PC-3 (cell line): ENCODE data around the gene NDUFS7. TPM values are rescaled to one million over a fixed set of nuclear protein-coding genes. Genes with fewer than 3 reads are reported as not detected.

Experiments
- ATAC-seq: fragments of 200-7000 bp; cut with Tn5 transposase; 2 replicates; pipeline ENCODE4 v1.9.1; 2020; ENCODE audit warnings: mild to moderate bottlenecking, moderate library complexity
- BruUV-seq: library from RNA; stranded (reverse); fragments of 400-500 nt; replicated peaks from 2 replicates; lab custom pipeline; 2021; lab: Mats Ljungman, UMichigan
- CTCF ChIA-PET: fragments of 300-600 bp; sonication (Branson Sonifier 250); formaldehyde crosslinking; loops from one replicate; lab custom pipeline; 2022; ENCODE audit warnings: antibody characterized with exemption; lab: Charles Lee
- POLR2A ChIA-PET: fragments of 300-600 bp; sonication (Branson Sonifier 250); formaldehyde crosslinking; loops from one replicate; lab custom pipeline; 2022; ENCODE audit warnings: antibody characterized with exemption; ENCODE audit not compliant: unreplicated experiment; lab: Charles Lee
- DNase-seq: peaks from one replicate; pipeline ENCODE4 v3.0.0-alpha.2; 2015
- H2AFZ ChIP-seq: fragments of 300-600 bp; sonication (generic); 2 replicates; pipeline ENCODE4 v1.6.0; 2016; ENCODE audit warnings: antibody characterized with exemption, low read length
- H3F3A ChIP-seq: fragments of 300-600 bp; sonication (generic); one replicate; pipeline ENCODE4 v1.6.0; 2017; ENCODE audit warnings: antibody characterized with exemption, low read length, control low read depth, mild to moderate bottlenecking; ENCODE audit not compliant: unreplicated experiment
- H3K27ac ChIP-seq: fragments of 300-600 bp; sonication (generic); 2 replicates; pipeline ENCODE4 v1.5.1; 2016; ENCODE audit warnings: mild to moderate bottlenecking, low read length
- H3K27me3 ChIP-seq: fragments of 300-600 bp; sonication (generic); 2 replicates; pipeline ENCODE4 v1.6.1; 2016; ENCODE audit warnings: low read length, mixed read lengths
- H3K36me3 ChIP-seq: fragments of 300-600 bp; sonication (generic); 2 replicates; pipeline ENCODE4 v1.6.1; 2016; ENCODE audit warnings: low read depth, mixed run types, low read length, mixed read lengths
- H3K4me1 ChIP-seq: fragments of 300-600 bp; sonication (generic); 2 replicates; pipeline ENCODE4 v1.5.1; 2016; ENCODE audit warnings: low read length; ENCODE audit not compliant: insufficient read depth
- H3K4me2 ChIP-seq: fragments of 300-600 bp; sonication (generic); 2 replicates; pipeline ENCODE4 v1.6.0; 2016; ENCODE audit warnings: low read length
- H3K4me3 ChIP-seq: fragments of 300-600 bp; sonication (generic); 2 replicates; pipeline ENCODE4 v1.5.1; 2016; ENCODE audit warnings: mild to moderate bottlenecking, low read length, mixed read lengths
- H3K79me2 ChIP-seq: fragments of 300-600 bp; sonication (generic); 2 replicates; pipeline ENCODE4 v1.6.1; 2017; ENCODE audit warnings: low read length, mixed read lengths
- H3K9ac ChIP-seq: fragments of 300-600 bp; sonication (generic); 2 replicates; pipeline ENCODE4 v1.6.0; 2016; ENCODE audit warnings: mild to moderate bottlenecking, low read length
- H3K9me2 ChIP-seq: fragments of 300-600 bp; sonication (generic); replicated peaks from 2 replicates; pipeline ENCODE4 v1.6.1; 2016; ENCODE audit warnings: mixed run types, low read length, mixed read lengths
- H3K9me3 ChIP-seq: fragments of 300-600 bp; sonication (generic); 2 replicates; pipeline ENCODE4 v1.6.1; 2016; ENCODE audit warnings: low read length, mixed read lengths
- H4K20me1 ChIP-seq: fragments of 300-600 bp; sonication (generic); 2 replicates; pipeline ENCODE4 v1.6.1; 2016; ENCODE audit warnings: low read length, mixed read lengths
- CTCF ChIP-seq: fragments of 300-600 bp; sonication (generic); conservative IDR thresholded peaks from 2 replicates; pipeline ENCODE4 v1.5.1; 2017; ENCODE audit warnings: antibody characterized with exemption, low read depth, mild to moderate bottlenecking, low read length
- EZH2 ChIP-seq: fragments of 300-600 bp; sonication (generic); IDR thresholded peaks from one replicate; pipeline ENCODE4 v1.6.1; 2017; ENCODE audit warnings: antibody characterized with exemption, mild to moderate bottlenecking, low read length; ENCODE audit not compliant: unreplicated experiment
- EZH2phosphoT487 ChIP-seq: fragments of 300-600 bp; sonication (generic); IDR thresholded peaks from 2 replicates; pipeline ENCODE4 v1.6.1; 2018; ENCODE audit warnings: mild to moderate bottlenecking, antibody characterized with exemption, low read length, borderline replicate concordance
- intact Hi-C: fragments of 100-400 bp; cut with micrococcal nuclease; formaldehyde crosslinking; loops from 2 replicates; pipeline ENCODE4 v1.9.0; 2023
- total RNA-seq: library from RNA; depleted of rRNA; stranded (reverse); fragments of >200 nt; gene quantifications from 2 replicates; pipeline ENCODE4 v1.2.3, GENCODE V29; 2014

The NDUFS7 gene
- total RNA-seq, 1 experiment from 2014 or later = 111 TPM

GRCh38 chr19:1379126-1379905, 4.4 kb upstream of the NDUFS7 start:
- no peak for TF ChIP-seq EZH2phosphoT487
- no peak for TF ChIP-seq CTCF
- TF ChIP-seq EZH2 = no peak
- ChIA-PET CTCF (no interaction called here), POLR2A (no interaction called here)
- intact Hi-C loops = no loop called here
- H3F3A ChIP-seq = no peaks in the 10 kb centered on the region
- no peak overlapping the region for H3K4me2 ChIP-seq
- DNase-seq (no peak), ATAC-seq (no peak)
- BruUV-seq = no TSS peak
- no peak overlapping the region for H3K27ac ChIP-seq
- no peaks in the 10 kb centered on the region for H4K20me1 ChIP-seq
- peaks cover 6% of the 10 kb centered on the region for H3K79me2 ChIP-seq
- no peaks in the 10 kb centered on the region for H3K4me1 ChIP-seq
- no peaks in the 10 kb centered on the region for H3K9me2 ChIP-seq
- no peak overlapping the region for H3K4me3 ChIP-seq
- no peaks in the 10 kb centered on the region for H3K27me3 ChIP-seq
- no peak overlapping the region for H3K9ac ChIP-seq
- H2AFZ ChIP-seq = no peak overlapping the region
- no peaks in the 10 kb centered on the region for H3K36me3 ChIP-seq
- no peaks in the 10 kb centered on the region for H3K9me3 ChIP-seq

GRCh38 chr19:1379961-1380489, 3.7 kb upstream of the NDUFS7 start:
- Histone ChIP-seq H3K4me1 (no peaks in the 10 kb centered on the region), H3K79me2 (peaks cover 13% of the 10 kb centered on the region), H3K27ac (no peak overlapping the region), H3K36me3 (no peaks in the 10 kb centered on the region), H3K9me2 (no peaks in the 10 kb centered on the region), H3K9me3 (no peaks in the 10 kb centered on the region), H3K27me3 (no peaks in the 10 kb centered on the region), H3F3A (no peaks in the 10 kb centered on the region), H4K20me1 (no peaks in the 10 kb centered on the region), H3K9ac (no peak overlapping the region), H3K4me3 (no peak overlapping the region), H2AFZ (no peak overlapping the region), H3K4me2 (no peak overlapping the region)
- TF ChIP-seq EZH2 = no peak
- intact Hi-C loops = no loop called here
- no peak for ATAC-seq
- no TSS peak for BruUV-seq
- ChIA-PET POLR2A (no interaction called here), CTCF (no interaction called here)
- no peak for DNase-seq

GRCh38 chr19:1382250-1382649, 1.5 kb upstream of the NDUFS7 start:
- Histone ChIP-seq H3F3A (no peaks in the 10 kb centered on the region), H3K27me3 (no peaks in the 10 kb centered on the region), H3K79me2 (peaks cover 25% of the 10 kb centered on the region), H3K9me2 (no peaks in the 10 kb centered on the region), H3K4me3 (no peak overlapping the region), H3K4me2 (no peak overlapping the region), H3K9ac (no peak overlapping the region), H3K9me3 (no peaks in the 10 kb centered on the region), H2AFZ (no peak overlapping the region), H3K27ac (no peak overlapping the region), H4K20me1 (no peaks in the 10 kb centered on the region), H3K4me1 (no peaks in the 10 kb centered on the region), H3K36me3 (no peaks in the 10 kb centered on the region)
- BruUV-seq = no TSS peak
- no peak for ATAC-seq
- no peak for TF ChIP-seq EZH2phosphoT487
- no peak for TF ChIP-seq CTCF
- no peak for TF ChIP-seq EZH2
- CTCF ChIA-PET = no interaction called here
- intact Hi-C loops = no loop called here
- DNase-seq = no peak
- POLR2A ChIA-PET = interaction anchor here (0.9 kb wide), 1 partner anchor 27 kb away, joined by 3 read pairs; a partner anchor contains a TSS
